Neural cell (in vitro differentiated cells): ENCODE results near the gene DRAP1. TPM values are rescaled to one million over a fixed set of nuclear protein-coding genes. Genes with fewer than 3 reads are reported as not detected.

Experiments used
- H2AFZ ChIP-seq: fragments of 200-600, 300-800 bp; sonication (generic), shearing (Covaris generic); 2 replicates; pipeline ENCODE4 v1.6.0; 2014; ENCODE audit warnings: low read depth, mild to moderate bottlenecking, antibody characterized with exemption, low read length, moderate library complexity
- H3F3A ChIP-seq: fragments of 200-600 bp; shearing (Covaris generic); 2 replicates; pipeline ENCODE4 v1.6.1; 2016; ENCODE audit warnings: mild to moderate bottlenecking, moderate library complexity, mixed read lengths, antibody characterized with exemption, low read length; ENCODE audit not compliant: insufficient read depth, poor library complexity, severe bottlenecking
- H3K27ac ChIP-seq: fragments of 200-600, 300-800 bp; sonication (generic), shearing (Covaris generic); 2 replicates; pipeline ENCODE4 v1.5.1; 2014; ENCODE audit warnings: mild to moderate bottlenecking, low read length, moderate library complexity
- H3K27me3 ChIP-seq: fragments of 300-800, 200-600 bp; sonication (generic), shearing (Covaris generic); 2 replicates; pipeline ENCODE4 v1.6.0; 2014; ENCODE audit warnings: mild to moderate bottlenecking, low read depth, low read length, moderate library complexity; ENCODE audit not compliant: insufficient read depth
- H3K36me3 ChIP-seq: fragments of 300-800, 200-600 bp; sonication (generic), shearing (Covaris generic); 2 replicates; pipeline ENCODE4 v1.5.1; 2014; ENCODE audit warnings: mild to moderate bottlenecking, antibody characterized with exemption, low read length, moderate library complexity; ENCODE audit not compliant: insufficient read depth
- H3K4me2 ChIP-seq: fragments of 300-800, 200-600 bp; sonication (generic), shearing (Covaris generic); 2 replicates; pipeline ENCODE4 v1.6.0; 2014; ENCODE audit warnings: mild to moderate bottlenecking, low read length
- H3K4me3 ChIP-seq: fragments of 300-800, 200-600 bp; sonication (generic), shearing (Covaris generic); 2 replicates; pipeline ENCODE4 v1.5.1; 2014; ENCODE audit warnings: mild to moderate bottlenecking, low read length, moderate library complexity
- H3K79me2 ChIP-seq: fragments of 200-600 bp; shearing (Covaris generic); replicated peaks from 2 replicates; pipeline ENCODE4 v1.6.0; 2014; ENCODE audit warnings: mild to moderate bottlenecking, low read length, moderate library complexity; ENCODE audit not compliant: insufficient read depth
- H3K9ac ChIP-seq: fragments of 300-800, 200-600 bp; sonication (generic), shearing (Covaris generic); 2 replicates; pipeline ENCODE4 v1.6.1; 2016; ENCODE audit warnings: mild to moderate bottlenecking, low read length, mixed read lengths
- H3K9me2 ChIP-seq: fragments of 200-600 bp; shearing (Covaris generic); 2 replicates; pipeline ENCODE4 v1.6.1; 2016; ENCODE audit warnings: mild to moderate bottlenecking, low read length, mixed read lengths; ENCODE audit not compliant: insufficient read depth
- H3K9me3 ChIP-seq: fragments of 200-600, 300-800 bp; sonication (generic), shearing (Covaris generic); 2 replicates; pipeline ENCODE4 v1.6.1; 2016; ENCODE audit warnings: mild to moderate bottlenecking, mixed run types, low read length, moderate library complexity, mixed read lengths
- H4K20me1 ChIP-seq: fragments of 200-600 bp; shearing (Covaris generic); 2 replicates; pipeline ENCODE4 v1.6.1; 2016; ENCODE audit warnings: mild to moderate bottlenecking, mixed run types; ENCODE audit not compliant: insufficient read depth
- CTCF ChIP-seq: fragments of 450-650 bp; IDR thresholded peaks from 2 replicates; pipeline ENCODE4 v1.5.1; 2014; ENCODE audit warnings: antibody characterized with exemption, mild to moderate bottlenecking, moderate library complexity; ENCODE audit not compliant: poor library complexity, severe bottlenecking
- EP300 ChIP-seq: fragments of 450-650 bp; conservative IDR thresholded peaks from 2 replicates; pipeline ENCODE4 v1.6.1; 2014; ENCODE audit warnings: antibody characterized with exemption, mild to moderate bottlenecking, moderate library complexity; ENCODE audit not compliant: poor library complexity, severe bottlenecking
- EZH2 ChIP-seq: fragments of 200-600, 300-800 bp; shearing (Covaris generic), sonication (generic); IDR thresholded peaks from 2 replicates; pipeline ENCODE4 v1.6.1; 2014; ENCODE audit warnings: antibody characterized with exemption, low read length, borderline replicate concordance, mild to moderate bottlenecking; ENCODE audit not compliant: insufficient read depth, poor library complexity, severe bottlenecking
- MXI1 ChIP-seq: fragments of 450-650 bp; conservative IDR thresholded peaks from 2 replicates; pipeline ENCODE4 v1.6.1; 2014; ENCODE audit warnings: antibody characterized with exemption, mild to moderate bottlenecking; ENCODE audit not compliant: poor library complexity, severe bottlenecking
- POLR2AphosphoS5 ChIP-seq: IDR thresholded peaks from 2 replicates; pipeline ENCODE4 v1.6.1; 2012
- RAD21 ChIP-seq: fragments of 450-650 bp; conservative IDR thresholded peaks from 2 replicates; pipeline ENCODE4 v1.6.1; 2014; ENCODE audit warnings: antibody characterized with exemption, mild to moderate bottlenecking, moderate library complexity
- SMC3 ChIP-seq: fragments of 450-650 bp; conservative IDR thresholded peaks from 2 replicates; pipeline ENCODE4 v1.6.1; 2014; ENCODE audit warnings: antibody characterized with exemption, mild to moderate bottlenecking, moderate library complexity; ENCODE audit not compliant: poor library complexity
- TAF1 ChIP-seq: IDR thresholded peaks from 2 replicates; pipeline ENCODE4 v1.6.1; 2012; ENCODE audit warnings: low read depth
- polyA plus RNA-seq: library from polyadenylated mRNA; depleted of rRNA; stranded (reverse); fragments of >200 nt; gene quantifications from 2 replicates; pipeline ENCODE4 v1.2.3, GENCODE V29; 2014
- TF ChIP-seq, protein P1 (sequence below): IDR thresholded peaks from 2 replicates; pipeline ENCODE4 v1.6.1; 2012; ENCODE audit warnings: borderline replicate concordance

DRAP1 gene
- polyA plus RNA-seq, 1 donor from 2014 or later = 242 TPM

GRCh38 chr11:65885231-65885630 is 34.0 kb upstream of the DRAP1 start:
- no peaks in the 10 kb centered on the region for H3K27me3 ChIP-seq
- peak overlapping the region; percentile 51 for H3K4me3 ChIP-seq
- no peak overlapping the region for H3K4me2 ChIP-seq
- no peaks in the 10 kb centered on the region for H3K9me3 ChIP-seq
- H3K9me2 ChIP-seq = no peaks in the 10 kb centered on the region
- H4K20me1 ChIP-seq = no peaks in the 10 kb centered on the region
- peak overlapping the region; percentile 26 for H3K9ac ChIP-seq
- H3K79me2 ChIP-seq = peaks cover 17% of the 10 kb centered on the region
- H2AFZ ChIP-seq = no peak overlapping the region
- H3K27ac ChIP-seq = no peak overlapping the region
- no peak for TF ChIP-seq TAF1
- TF ChIP-seq EP300 = no peak
- TF ChIP-seq MXI1 = no peak
- TF ChIP-seq RAD21 = no peak
- no peak for TF ChIP-seq CTCF
- no peak for TF ChIP-seq POLR2AphosphoS5
- no peak for TF ChIP-seq SMC3
- TF ChIP-seq, protein P1, sequence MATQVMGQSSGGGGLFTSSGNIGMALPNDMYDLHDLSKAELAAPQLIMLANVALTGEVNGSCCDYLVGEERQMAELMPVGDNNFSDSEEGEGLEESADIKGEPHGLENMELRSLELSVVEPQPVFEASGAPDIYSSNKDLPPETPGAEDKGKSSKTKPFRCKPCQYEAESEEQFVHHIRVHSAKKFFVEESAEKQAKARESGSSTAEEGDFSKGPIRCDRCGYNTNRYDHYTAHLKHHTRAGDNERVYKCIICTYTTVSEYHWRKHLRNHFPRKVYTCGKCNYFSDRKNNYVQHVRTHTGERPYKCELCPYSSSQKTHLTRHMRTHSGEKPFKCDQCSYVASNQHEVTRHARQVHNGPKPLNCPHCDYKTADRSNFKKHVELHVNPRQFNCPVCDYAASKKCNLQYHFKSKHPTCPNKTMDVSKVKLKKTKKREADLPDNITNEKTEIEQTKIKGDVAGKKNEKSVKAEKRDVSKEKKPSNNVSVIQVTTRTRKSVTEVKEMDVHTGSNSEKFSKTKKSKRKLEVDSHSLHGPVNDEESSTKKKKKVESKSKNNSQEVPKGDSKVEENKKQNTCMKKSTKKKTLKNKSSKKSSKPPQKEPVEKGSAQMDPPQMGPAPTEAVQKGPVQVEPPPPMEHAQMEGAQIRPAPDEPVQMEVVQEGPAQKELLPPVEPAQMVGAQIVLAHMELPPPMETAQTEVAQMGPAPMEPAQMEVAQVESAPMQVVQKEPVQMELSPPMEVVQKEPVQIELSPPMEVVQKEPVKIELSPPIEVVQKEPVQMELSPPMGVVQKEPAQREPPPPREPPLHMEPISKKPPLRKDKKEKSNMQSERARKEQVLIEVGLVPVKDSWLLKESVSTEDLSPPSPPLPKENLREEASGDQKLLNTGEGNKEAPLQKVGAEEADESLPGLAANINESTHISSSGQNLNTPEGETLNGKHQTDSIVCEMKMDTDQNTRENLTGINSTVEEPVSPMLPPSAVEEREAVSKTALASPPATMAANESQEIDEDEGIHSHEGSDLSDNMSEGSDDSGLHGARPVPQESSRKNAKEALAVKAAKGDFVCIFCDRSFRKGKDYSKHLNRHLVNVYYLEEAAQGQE = no peak
- no peak for TF ChIP-seq EZH2
- no peaks in the 10 kb centered on the region for H3K36me3 ChIP-seq
- H3F3A ChIP-seq = peaks cover 4% of the 10 kb centered on the region

DNA sequence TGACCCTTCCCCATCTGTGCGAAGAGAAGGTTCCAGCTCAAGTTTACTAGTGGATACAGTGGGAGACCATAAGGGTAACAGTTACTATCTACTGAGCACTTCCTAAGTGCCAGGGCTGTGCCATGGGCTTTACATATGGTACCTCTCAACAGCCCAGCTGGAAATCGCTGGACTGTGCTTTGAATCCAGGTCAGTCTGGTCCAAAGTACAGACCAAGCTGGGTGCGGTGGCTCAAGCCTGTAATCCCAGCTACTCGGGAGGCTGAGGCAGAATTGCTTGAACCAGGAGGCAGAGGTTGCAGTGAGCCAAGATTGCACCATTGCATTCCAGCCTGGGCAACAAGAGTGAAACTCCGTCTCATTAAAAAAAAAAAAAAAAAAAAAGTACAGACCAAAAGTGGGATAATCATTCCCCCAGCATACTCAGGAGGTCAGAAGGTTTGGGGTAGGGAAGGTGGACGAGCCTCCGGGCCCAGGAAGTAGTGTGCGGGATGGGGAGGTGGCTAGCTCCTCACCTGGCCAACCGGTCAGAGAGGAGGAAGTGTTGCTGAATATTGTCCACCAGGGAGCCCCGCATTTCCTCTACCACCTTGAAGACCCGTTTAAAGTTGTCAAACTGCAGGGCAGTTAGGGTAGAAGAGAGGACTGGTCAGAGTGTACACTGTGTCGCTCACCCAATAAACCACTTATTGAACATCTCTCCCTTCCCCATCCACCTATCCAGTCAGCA is 33.3 kb upstream of the DRAP1 start:
- H3K4me3 ChIP-seq = peak overlapping the region; percentile 96
- no peaks in the 10 kb centered on the region for H3K36me3 ChIP-seq
- H3F3A ChIP-seq = peaks cover 4% of the 10 kb centered on the region
- H3K27ac ChIP-seq = no peak overlapping the region
- no peaks in the 10 kb centered on the region for H4K20me1 ChIP-seq
- no peak overlapping the region for H2AFZ ChIP-seq
- H3K4me2 ChIP-seq = no peak overlapping the region
- H3K79me2 ChIP-seq = peaks cover 17% of the 10 kb centered on the region
- H3K9me2 ChIP-seq = no peaks in the 10 kb centered on the region
- peak overlapping the region; percentile 26 for H3K9ac ChIP-seq
- TF ChIP-seq RAD21 (no peak), EZH2 (no peak), EP300 (no peak), TAF1 (no peak), CTCF (no peak), SMC3 (no peak)
- H3K9me3 ChIP-seq = no peaks in the 10 kb centered on the region
- no peaks in the 10 kb centered on the region for H3K27me3 ChIP-seq
